IPS DF 6.9 (cell line): Measurements from ENCODE around the gene PRPF40B.

ENCODE experiments used
- DNase-seq: peaks from one replicate; pipeline ENCODE4 v3.0.0-alpha.2; 2013; ENCODE audit warnings: low read depth, low spot score
- H3K27ac ChIP-seq: one replicate; pipeline ENCODE4 v1.5.1; 2013; ENCODE audit warnings: low read length, control low read depth
- H3K27me3 ChIP-seq: 2 replicates; pipeline ENCODE4 v1.6.1; 2013; ENCODE audit warnings: mild to moderate bottlenecking, low read length; ENCODE audit not compliant: control insufficient read depth, insufficient read depth
- H3K36me3 ChIP-seq: 2 replicates; pipeline ENCODE4 v1.6.1; 2013; ENCODE audit warnings: low read length; ENCODE audit not compliant: control insufficient read depth, insufficient read depth
- H3K4me1 ChIP-seq: 2 replicates; pipeline ENCODE4 v1.6.1; 2013; ENCODE audit warnings: low read length; ENCODE audit not compliant: control insufficient read depth, insufficient read depth
- H3K4me3 ChIP-seq: 2 replicates; pipeline ENCODE4 v1.5.1; 2013; ENCODE audit warnings: mild to moderate bottlenecking, low read length
- H3K9me3 ChIP-seq: 2 replicates; pipeline ENCODE4 v1.6.1; 2013; ENCODE audit warnings: low read length, inconsistent platforms; ENCODE audit not compliant: control insufficient read depth, insufficient read depth
- WGBS: extraction: QIAGEN DNeasy Blood & Tissue Kit; methylation state at CpG from one replicate; pipeline ENCODE4 v1.1.7; 2013; ENCODE audit warnings: mixed read lengths, missing lambda C conversion rate; ENCODE audit not compliant: insufficient read length, insufficient coverage; 5-methylcytosine and 5-hydroxymethylcytosine counted together

The PRPF40B gene

DNA sequence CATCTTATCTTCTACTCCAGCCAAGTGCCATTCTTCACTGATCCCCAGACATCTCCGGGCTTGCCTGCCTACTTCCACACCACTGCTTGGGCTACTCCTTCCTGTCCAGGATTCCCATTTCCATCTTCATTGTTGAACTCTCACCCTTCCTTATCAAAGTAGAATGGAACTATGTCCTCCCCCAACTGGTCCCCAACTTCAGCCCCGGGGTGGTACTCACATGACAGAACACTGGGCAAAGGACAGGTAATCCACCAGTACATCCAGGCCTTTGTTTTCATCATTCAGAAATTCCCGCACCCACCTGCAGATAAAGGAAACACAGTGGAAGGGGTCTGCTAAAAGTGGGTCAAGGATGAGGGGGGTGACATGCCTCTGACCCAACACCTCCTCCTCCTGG, 38.4 kb downstream of the PRPF40B start:
- Histone ChIP-seq H3K27ac (no peak overlapping the region), H3K4me3 (no peak overlapping the region), H3K4me1 (peaks cover 3% of the 10 kb centered on the region; the same call in 1 of the 2 replicates), H3K27me3 (no peaks in the 10 kb centered on the region), H3K9me3 (no peaks in the 10 kb centered on the region), H3K36me3 (peaks cover 7% of the 10 kb centered on the region; the same call in 1 of the 2 replicates)
- no peak for DNase-seq
- no CpG with 5 or more reads among the region's 3 CpGs for WGBS

DNA sequence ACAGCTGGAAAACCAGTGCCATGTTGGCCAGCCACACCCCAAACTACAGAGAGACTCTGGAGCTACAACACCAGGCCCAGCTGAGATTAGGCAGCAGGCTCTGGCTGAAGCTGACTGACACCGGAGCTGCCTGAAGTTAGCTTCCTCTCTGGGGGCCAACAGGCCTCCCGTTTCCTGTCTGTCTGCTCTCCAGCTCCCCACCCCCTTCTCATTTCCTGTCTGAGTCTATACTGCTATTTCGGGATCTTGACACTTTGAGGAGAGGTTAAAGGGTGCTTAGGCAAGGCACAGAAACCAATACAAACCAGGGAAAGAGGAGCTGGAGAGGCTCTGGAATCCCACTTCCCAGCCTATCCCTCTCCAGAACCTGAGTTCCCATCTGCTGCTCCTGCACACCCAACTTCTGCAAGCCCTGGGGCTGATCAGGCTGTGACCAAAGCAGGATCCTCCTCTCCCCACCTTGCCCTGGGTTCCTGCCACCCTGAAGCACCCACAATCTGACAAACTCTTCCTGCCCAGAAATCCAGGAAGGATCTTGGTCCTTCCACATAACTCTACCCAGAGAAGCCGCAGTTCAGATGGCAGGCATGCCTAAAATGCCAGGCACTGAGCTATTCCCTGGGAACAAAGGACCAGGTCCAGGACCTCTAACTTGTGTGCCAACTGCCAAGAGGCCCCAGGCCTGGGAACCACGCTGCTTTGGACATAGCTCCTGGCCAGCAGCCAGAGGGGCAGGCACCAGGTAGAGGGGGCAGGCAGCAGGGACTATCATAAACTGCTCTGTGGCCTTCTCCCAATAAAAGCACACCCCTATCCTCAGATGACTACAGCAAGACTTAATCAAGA, 39.9 kb downstream of the PRPF40B start:
- no CpG with 5 or more reads among the region's 5 CpGs for WGBS
- H3K9me3 ChIP-seq = no peaks in the 10 kb centered on the region
- DNase-seq = peak; percentile 35
- H3K27ac ChIP-seq = no peak overlapping the region
- peaks cover 3% of the 10 kb centered on the region; the same call in 1 of the 2 replicates for H3K4me1 ChIP-seq
- no peak overlapping the region for H3K4me3 ChIP-seq
- H3K36me3 ChIP-seq = peaks cover 5% of the 10 kb centered on the region; the same call in 1 of the 2 replicates
- H3K27me3 ChIP-seq = no peaks in the 10 kb centered on the region

DNA sequence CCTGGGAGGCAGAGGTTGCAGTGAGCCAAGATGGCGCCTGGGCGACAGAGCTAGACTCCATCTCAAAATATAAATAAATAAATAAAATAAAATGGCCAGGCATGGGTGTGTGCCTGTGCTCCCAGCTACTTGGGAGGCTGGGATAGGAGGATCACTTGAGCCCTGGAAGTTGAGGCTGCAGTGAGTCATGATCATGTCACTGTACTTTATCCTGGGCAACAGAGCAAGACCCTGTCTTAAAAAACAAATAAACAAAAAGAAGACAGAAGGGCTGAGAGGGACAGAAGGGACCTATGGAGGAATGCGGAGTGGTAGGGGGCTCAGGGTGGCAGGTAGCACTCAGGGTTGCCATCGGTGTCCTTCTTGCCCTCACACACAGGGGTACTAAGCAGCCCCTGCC, 40.8 kb downstream of the PRPF40B start:
- Histone ChIP-seq H3K4me3 (no peak overlapping the region), H3K36me3 (0 out of 2 replicates have a peak, but pooled peaks cover 3% of the 10 kb centered on the region), H3K27me3 (no peaks in the 10 kb centered on the region), H3K4me1 (peaks cover 3% of the 10 kb centered on the region; the same call in 1 of the 2 replicates), H3K27ac (no peak overlapping the region), H3K9me3 (no peaks in the 10 kb centered on the region)
- DNase-seq = no peak
- no CpG with 5 or more reads among the region's 4 CpGs for WGBS

DNA sequence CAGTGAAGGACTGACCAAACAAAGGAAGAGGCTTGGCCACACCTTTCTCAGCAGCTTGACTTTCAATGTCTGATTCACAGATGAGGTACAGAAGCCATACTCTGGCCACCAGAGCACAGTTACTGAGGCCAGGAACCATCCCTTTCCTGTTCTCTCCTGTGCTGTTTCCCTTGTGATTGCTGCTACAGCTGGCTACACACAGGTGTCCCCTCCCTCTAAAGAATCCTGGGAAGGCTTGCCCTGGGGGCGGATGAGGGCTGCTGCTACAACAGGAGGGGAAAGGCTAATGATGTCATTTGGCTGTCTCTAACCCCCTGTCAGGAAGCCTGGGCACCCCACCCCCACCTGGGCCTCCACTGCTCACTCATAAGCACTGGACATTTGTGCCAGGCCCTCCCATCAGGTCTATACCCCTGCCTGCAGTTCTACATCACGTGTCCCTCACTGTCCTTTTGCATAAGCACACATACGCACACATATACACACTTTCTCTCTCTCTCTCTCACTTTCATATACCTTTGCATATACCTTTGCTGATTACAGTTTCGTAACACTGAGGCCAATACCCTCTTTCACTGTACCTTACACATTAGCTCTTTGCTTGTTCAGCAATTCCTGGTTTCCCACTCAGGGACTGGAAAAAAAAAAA, 41.4 kb downstream of the PRPF40B start:
- Histone ChIP-seq H3K36me3 (0 out of 2 replicates have a peak, but pooled peaks cover 3% of the 10 kb centered on the region), H3K9me3 (no peaks in the 10 kb centered on the region), H3K27ac (no peak overlapping the region), H3K27me3 (no peaks in the 10 kb centered on the region), H3K4me1 (peaks cover 3% of the 10 kb centered on the region; the same call in 1 of the 2 replicates), H3K4me3 (no peak overlapping the region)
- 100% methylated on average over 1 of the region's 4 CpGs for WGBS
- DNase-seq = no peak

DNA sequence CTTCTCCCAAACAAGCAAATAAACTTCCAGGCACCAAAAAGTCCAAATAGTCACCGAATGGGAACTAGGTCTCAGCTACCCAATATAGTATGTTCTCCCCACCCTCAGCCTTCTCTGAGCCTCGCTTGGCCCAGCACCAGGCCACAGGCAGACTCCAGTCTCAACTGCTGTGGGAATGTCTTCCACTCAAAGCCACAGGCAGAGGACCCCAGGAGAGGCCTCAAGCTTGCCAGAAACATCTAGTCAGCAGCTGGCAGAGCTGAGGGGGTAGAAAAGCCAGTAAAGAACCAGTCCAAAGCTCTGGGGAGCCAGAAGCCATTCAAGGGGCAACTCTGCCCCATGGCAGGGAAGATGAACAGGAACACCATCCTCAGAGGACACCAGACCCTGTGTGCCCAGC, 42.0 kb downstream of the PRPF40B start:
- H3K27ac ChIP-seq = no peak overlapping the region
- no CpG with 5 or more reads among the region's 2 CpGs for WGBS
- H3K4me1 ChIP-seq = peaks cover 3% of the 10 kb centered on the region; the same call in 1 of the 2 replicates

DNA sequence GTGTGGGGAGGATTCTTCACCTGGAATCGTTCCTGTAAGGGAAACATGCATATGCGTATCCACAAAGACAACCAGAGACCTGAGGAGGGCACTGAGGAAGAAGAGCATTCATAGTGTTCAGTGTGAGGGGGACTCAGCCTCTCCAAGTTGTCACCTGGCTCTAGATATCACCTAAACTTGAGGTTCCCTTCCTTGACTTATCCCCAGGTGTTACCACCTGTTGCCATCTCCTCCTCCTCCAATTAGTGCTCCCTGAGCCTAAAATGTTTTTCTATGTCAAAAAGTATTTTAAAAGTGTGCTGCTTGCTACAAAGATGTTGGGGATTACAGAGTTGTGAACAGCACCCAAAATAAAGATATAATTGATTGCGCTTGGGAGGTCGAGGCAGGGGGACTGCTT, 42.8 kb downstream of the PRPF40B start:
- Histone ChIP-seq H3K27me3 (no peaks in the 10 kb centered on the region), H3K36me3 (0 out of 2 replicates have a peak, but pooled peaks cover 3% of the 10 kb centered on the region), H3K9me3 (no peaks in the 10 kb centered on the region), H3K4me3 (no peak overlapping the region), H3K27ac (no peak overlapping the region), H3K4me1 (peaks cover 3% of the 10 kb centered on the region; the same call in 1 of the 2 replicates)
- DNase-seq = no peak
- WGBS = no CpG with 5 or more reads among the region's 4 CpGs

More for the DNA sequence above, 42.0 kb downstream of the PRPF40B start:
- Histone ChIP-seq H3K9me3 (no peaks in the 10 kb centered on the region), H3K36me3 (0 out of 2 replicates have a peak, but pooled peaks cover 3% of the 10 kb centered on the region), H3K4me3 (no peak overlapping the region), H3K27me3 (no peaks in the 10 kb centered on the region)
- no peak for DNase-seq

DNA sequence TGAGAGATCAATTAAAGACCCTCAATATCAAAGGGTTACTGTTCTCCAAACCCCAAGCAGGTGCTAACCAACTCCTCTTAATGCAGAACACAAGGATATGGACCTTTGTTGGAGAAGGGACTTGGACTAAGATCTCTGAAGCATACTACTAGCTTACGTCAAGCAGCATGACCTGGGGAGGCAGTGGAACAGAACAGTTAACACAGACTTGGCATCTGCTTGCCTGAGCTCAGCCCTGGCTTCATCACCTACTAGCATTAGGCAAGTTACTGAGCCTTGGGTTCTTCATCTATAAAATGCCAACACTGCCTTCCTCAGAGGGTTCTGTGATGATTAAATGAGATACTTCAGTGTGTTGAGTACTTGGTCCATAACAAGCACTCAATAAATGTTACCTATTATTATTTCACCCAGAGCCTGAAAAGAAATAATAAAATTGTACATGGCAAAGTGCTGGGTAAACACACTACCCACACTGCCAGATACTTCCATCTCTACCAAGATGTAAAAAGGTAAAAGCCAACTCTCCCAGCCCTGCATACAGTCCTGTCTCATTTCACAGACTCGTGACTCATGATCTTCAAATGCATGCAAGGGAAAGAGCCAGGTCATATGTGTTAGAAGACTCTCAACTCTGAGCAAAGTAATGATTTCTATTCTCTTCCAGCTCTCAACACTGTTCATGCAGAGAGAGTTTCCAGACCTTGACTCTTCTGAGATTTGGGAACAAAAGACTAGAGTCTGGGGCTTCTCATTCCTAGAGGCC, 44.1 kb downstream of the PRPF40B start:
- Histone ChIP-seq H3K9me3 (no peaks in the 10 kb centered on the region), H3K4me3 (no peak overlapping the region), H3K27me3 (no peaks in the 10 kb centered on the region), H3K4me1 (peaks cover 3% of the 10 kb centered on the region), H3K27ac (no peak overlapping the region), H3K36me3 (0 out of 2 replicates have a peak, but pooled peaks cover 3% of the 10 kb centered on the region)
- no CpG with 5 or more reads among the region's 2 CpGs for WGBS
- DNase-seq = no peak

DNA sequence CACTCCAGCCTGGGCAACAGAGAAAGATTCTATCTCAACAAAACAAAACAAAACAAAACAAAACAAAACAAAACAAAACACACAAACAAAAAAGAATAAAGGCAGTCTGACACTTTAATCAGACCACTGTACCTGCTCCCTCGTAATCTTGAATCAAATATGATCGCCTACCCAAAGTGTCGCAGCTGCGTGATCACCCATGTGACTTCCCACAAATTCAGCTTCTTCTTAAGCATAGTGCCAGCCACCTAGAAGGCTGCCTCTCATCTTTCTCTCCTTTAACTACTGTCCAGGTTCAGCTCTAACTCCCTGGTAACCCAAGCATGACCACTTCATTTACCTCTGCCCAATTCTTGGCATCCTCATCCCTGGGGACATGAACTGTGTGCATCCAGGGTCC, 46.4 kb downstream of the PRPF40B start:
- DNase-seq = no peak
- H3K4me3 ChIP-seq = no peak overlapping the region
- H3K4me1 ChIP-seq = peaks cover 9% of the 10 kb centered on the region

DNA sequence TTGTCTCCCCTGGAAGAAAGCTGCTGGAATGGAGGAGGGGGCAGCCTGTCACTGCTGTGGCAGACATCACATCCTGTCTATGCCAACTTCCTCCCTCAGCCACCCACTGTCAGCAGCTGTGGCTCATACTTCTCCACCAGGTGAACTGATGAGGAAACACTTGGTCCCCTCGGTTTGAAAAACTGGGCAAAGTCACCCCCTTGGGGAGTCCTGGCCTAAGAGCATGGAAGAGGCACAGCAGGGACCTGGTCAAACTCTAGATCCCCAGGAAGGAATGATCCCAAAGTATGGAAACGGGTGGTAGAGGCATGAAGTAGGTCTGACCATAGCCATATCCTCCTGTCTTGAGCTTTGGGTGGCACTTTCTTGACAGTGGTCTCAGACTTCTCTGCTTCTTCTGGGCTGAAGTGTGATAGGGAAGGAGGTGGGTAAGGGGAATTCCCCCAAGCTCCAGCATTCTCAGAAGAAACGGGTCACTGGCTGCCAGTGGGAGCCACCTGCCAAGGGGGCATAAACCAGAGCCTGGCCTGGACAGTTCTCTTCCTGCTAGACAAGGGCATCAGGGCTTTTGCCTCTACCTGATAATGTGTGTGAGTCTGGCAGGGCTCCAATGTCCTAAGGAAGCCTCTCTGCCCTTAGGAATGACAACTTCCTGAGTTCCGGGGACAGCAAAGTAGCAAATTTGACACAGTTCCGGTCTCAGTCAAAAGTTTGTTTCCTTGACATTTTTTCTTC, 47.8 kb downstream of the PRPF40B start:
- no peak overlapping the region for H3K27ac ChIP-seq
- no peaks in the 10 kb centered on the region for H3K9me3 ChIP-seq
- H3K4me1 ChIP-seq = peaks cover 9% of the 10 kb centered on the region
- H3K27me3 ChIP-seq = no peaks in the 10 kb centered on the region
- no peak overlapping the region for H3K4me3 ChIP-seq
- no peak for DNase-seq
- no peaks in the 10 kb centered on the region for H3K36me3 ChIP-seq
- WGBS = no CpG with 5 or more reads among the region's 5 CpGs

More for the DNA sequence above, 46.4 kb downstream of the PRPF40B start:
- no CpG with 5 or more reads among the region's 4 CpGs for WGBS
- Histone ChIP-seq H3K27ac (no peak overlapping the region), H3K9me3 (no peaks in the 10 kb centered on the region), H3K27me3 (no peaks in the 10 kb centered on the region), H3K36me3 (no peaks in the 10 kb centered on the region)
